DOHH2 (cell line): ENCODE data around the gene CPLANE2.

Source experiments
- CTCF ChIP-seq: fragments of 200-600 bp; sonication (generic); IDR thresholded peaks from one replicate; pipeline ENCODE4 v1.5.1; 2014; ENCODE audit warnings: antibody characterized with exemption, mild to moderate bottlenecking, low read depth, low read length; ENCODE audit not compliant: poor library complexity, severe bottlenecking
- EZH2phosphoT487 ChIP-seq: fragments of 200-600 bp; sonication (generic); IDR thresholded peaks from 2 replicates; pipeline ENCODE4 v1.6.1; 2017; ENCODE audit warnings: borderline replicate concordance, mild to moderate bottlenecking, antibody characterized with exemption, low read length, moderate library complexity, mixed read lengths

- TF ChIP-seq CTCF (no peak), EZH2phosphoT487 (no peak)
Measured at GRCh38 chr1:16266411-16267118, 29.6 kb upstream of the CPLANE2 start.
